GM23338 (cell line): ENCODE data around the gene LRP1B.

Source experiments
- CREB1 ChIP-seq: fragments of 250-450 bp; sonication (Bioruptor Pico); IDR thresholded peaks from 2 replicates; pipeline ENCODE4 v1.5.0; 2020; ENCODE audit warnings: low read depth, mild to moderate bottlenecking, moderate library complexity
- CTCF ChIP-seq, 2 experiments: fragments of 200-600 bp in 1 of 2; sonication (generic) in 1 of 2; conservative IDR thresholded peaks; 2 replicates each; pipeline versions ENCODE4 v1.5.1 to v1.6.1; 2016 to 2017; ENCODE audit warnings: antibody characterized with exemption in 2 of 2, low read depth in 2 of 2, mild to moderate bottlenecking in 2 of 2, moderate library complexity in 1 of 2
- EZH2 ChIP-seq: fragments of 200-600 bp; sonication (generic); IDR thresholded peaks from one replicate; pipeline ENCODE4 v1.8.0; 2017; ENCODE audit warnings: antibody characterized with exemption, mild to moderate bottlenecking, low read depth; ENCODE audit not compliant: unreplicated experiment
- EZH2phosphoT487 ChIP-seq: fragments of 200-600 bp; sonication (generic); IDR thresholded peaks from one replicate; pipeline ENCODE4 v1.8.1; 2018; ENCODE audit warnings: antibody characterized with exemption; ENCODE audit not compliant: unreplicated experiment
- JUNB ChIP-seq: IDR thresholded peaks from one replicate; pipeline ENCODE4 v1.6.1; 2016; ENCODE audit warnings: antibody characterized with exemption; ENCODE audit not compliant: unreplicated experiment
- POLR2AphosphoS5 ChIP-seq: IDR thresholded peaks from 2 replicates; pipeline ENCODE4 v1.6.1; 2016; ENCODE audit warnings: antibody characterized with exemption, low read depth
- REST ChIP-seq: IDR thresholded peaks from one replicate; pipeline ENCODE4 v1.6.1; 2018; ENCODE audit warnings: antibody characterized with exemption; ENCODE audit not compliant: unreplicated experiment
- ZNF331 ChIP-seq: fragments of 250-450 bp; sonication (Bioruptor Pico); IDR thresholded peaks from 2 replicates; pipeline ENCODE4 v1.5.0; 2020; ENCODE audit warnings: low read depth, mild to moderate bottlenecking, moderate library complexity

- no peak for TF ChIP-seq EZH2
- TF ChIP-seq POLR2AphosphoS5, result no peak
- no peak for TF ChIP-seq CTCF (conservative IDR thresholded peaks at IDR 0.05; ENCODE audit: low read depth in 2 of 2)
- TF ChIP-seq JUNB, result no peak
- no peak for TF ChIP-seq EZH2phosphoT487
- TF ChIP-seq ZNF331 (CRISPR knock-in tag), result no peak
- TF ChIP-seq REST, result no peak
- TF ChIP-seq CREB1 (CRISPR knock-in tag), result no peak
These were observed 200.0 kb downstream of the LRP1B start for GRCh38 chr2:141930803-141931202.
